ENCODE results near the gene PIEZO2.

Gene PIEZO2

DNA sequence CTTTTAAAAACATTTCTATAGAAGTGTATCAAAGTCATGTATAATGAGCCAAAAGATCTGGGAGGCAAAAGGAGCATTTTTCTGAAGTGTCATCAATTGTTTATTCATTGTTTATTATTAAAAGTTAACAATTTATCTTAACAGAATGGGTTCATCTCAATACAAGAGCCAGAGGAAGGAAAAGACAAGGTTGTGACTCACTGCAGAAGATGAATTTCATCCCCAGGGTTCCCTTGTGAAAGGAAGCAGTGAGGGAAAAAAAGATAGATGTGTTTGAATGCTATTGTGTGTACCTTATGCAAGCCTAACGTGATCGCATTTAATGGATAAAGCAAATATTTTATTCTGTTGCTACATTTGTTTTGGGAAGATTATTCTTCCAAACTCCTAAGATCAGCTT, 286.3 kb downstream of the PIEZO2 start:
- no peak overlapping the region for H3K27ac Mint-ChIP-seq
- peaks cover 22% of the 10 kb centered on the region for H3K4me1 Mint-ChIP-seq
- DNase-seq = no peak
- H3K4me3 Mint-ChIP-seq = no peak overlapping the region
- H3K9me3 Mint-ChIP-seq = peaks cover 40% of the 10 kb centered on the region
- H3K27me3 Mint-ChIP-seq (ENCODE audit: low read depth, poor library complexity) = peaks cover 3% of the 10 kb centered on the region
- no peak for TF ChIP-seq CTCF (IDR thresholded peaks at IDR 0.05)
- H3K36me3 Mint-ChIP-seq (ENCODE audit: low read depth) = peaks cover 11% of the 10 kb centered on the region

DNA sequence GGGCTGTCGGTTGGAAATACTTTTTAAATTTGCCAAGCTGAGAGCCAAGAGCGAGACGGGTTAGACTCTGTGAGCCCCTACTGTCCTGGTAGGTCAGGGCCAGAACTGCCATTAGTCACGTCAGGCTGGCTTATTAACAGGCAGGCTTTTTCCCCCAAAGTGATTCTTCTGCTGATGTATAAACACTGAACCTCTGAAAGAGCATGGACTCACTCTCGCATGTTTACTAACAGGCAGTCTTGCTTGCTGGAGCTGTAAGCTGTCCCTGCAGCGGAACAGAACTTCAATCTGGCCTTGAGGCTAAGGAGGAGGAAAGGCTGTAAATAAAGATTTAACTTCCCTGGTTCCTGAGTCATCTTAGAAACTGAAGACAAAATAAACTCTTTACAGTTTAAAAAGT, 288.4 kb downstream of the PIEZO2 start:
- no peak for DNase-seq
- Mint-ChIP-seq H3K27me3 (ENCODE audit: low read depth, poor library complexity) (peaks cover 3% of the 10 kb centered on the region), H3K4me1 (peaks cover 35% of the 10 kb centered on the region), H3K4me3 (no peak overlapping the region), H3K9me3 (peaks cover 37% of the 10 kb centered on the region), H3K36me3 (ENCODE audit: low read depth) (peaks cover 11% of the 10 kb centered on the region), H3K27ac (peak overlapping the region; percentile 93)
- no peak for TF ChIP-seq CTCF (IDR thresholded peaks at IDR 0.05)

DNA sequence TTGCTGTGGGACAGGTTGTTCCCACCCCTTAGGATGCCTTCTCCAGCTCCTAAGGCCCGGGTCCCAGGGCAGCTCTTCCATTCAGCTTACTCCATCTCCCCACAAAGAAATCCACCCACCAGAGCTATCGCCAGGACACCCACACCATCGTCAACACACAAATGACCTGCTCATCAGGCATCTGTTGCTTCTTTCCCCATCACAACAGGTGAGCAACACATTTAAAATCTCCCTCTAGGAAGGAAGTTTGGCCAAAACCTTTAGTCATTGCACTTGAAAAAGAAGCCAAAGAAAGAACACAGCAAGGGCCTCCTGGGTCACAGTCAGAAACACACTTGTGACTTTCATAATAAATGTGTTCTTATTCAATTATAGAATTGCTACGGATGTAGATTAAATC, 289.0 kb downstream of the PIEZO2 start:
- Mint-ChIP-seq H3K9me3 (peaks cover 32% of the 10 kb centered on the region), H3K36me3 (ENCODE audit: low read depth) (peaks cover 10% of the 10 kb centered on the region), H3K4me1 (peaks cover 36% of the 10 kb centered on the region), H3K27me3 (ENCODE audit: low read depth, poor library complexity) (peaks cover 3% of the 10 kb centered on the region), H3K27ac (no peak overlapping the region), H3K4me3 (no peak overlapping the region)
- no peak for DNase-seq
- no peak for TF ChIP-seq CTCF (IDR thresholded peaks at IDR 0.05)

DNA sequence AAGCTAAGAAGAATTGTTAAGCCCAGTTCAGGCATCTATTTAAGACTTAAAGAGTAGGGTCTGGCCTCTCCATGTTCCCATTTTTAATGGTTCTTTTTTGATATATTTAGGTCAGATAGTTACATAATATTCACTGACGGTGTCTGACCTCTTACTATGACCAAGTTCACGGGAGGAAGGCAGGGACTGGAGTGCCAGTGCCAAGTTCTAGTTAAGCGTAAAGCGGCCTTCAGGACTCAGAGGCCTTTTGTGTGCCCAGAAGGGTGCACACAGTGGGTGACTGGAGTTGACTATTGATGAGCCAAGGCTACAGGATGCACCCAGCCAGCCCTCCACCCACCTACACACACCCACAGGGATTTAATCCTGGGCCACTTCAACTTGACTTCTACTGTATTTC, 290.9 kb downstream of the PIEZO2 start:
- no peak overlapping the region for H3K4me3 Mint-ChIP-seq
- H3K9me3 Mint-ChIP-seq = peaks cover 13% of the 10 kb centered on the region
- DNase-seq = no peak
- TF ChIP-seq CTCF (IDR thresholded peaks at IDR 0.05) = no peak
- no peaks in the 10 kb centered on the region for H3K27me3 Mint-ChIP-seq (ENCODE audit: low read depth, poor library complexity)
- no peak overlapping the region for H3K27ac Mint-ChIP-seq
- H3K4me1 Mint-ChIP-seq = peaks cover 43% of the 10 kb centered on the region
- H3K36me3 Mint-ChIP-seq (ENCODE audit: low read depth) = no peaks in the 10 kb centered on the region

- no peak overlapping the region for H3K4me3 Mint-ChIP-seq
- DNase-seq = no peak
- no peaks in the 10 kb centered on the region for H3K36me3 Mint-ChIP-seq (ENCODE audit: low read depth)
- no peak overlapping the region for H3K27ac Mint-ChIP-seq
- no peak for TF ChIP-seq CTCF (IDR thresholded peaks at IDR 0.05)
- no peaks in the 10 kb centered on the region for H3K27me3 Mint-ChIP-seq (ENCODE audit: low read depth, poor library complexity)
- H3K9me3 Mint-ChIP-seq = peaks cover 3% of the 10 kb centered on the region
- peaks cover 53% of the 10 kb centered on the region for H3K4me1 Mint-ChIP-seq
Measured at GRCh38 chr18:10856132-10856531, 293.2 kb downstream of the PIEZO2 start.

GRCh38 chr18:10852385-10853303, 296.7 kb downstream of the PIEZO2 start:
- H3K4me3 Mint-ChIP-seq = no peak overlapping the region
- H3K9me3 Mint-ChIP-seq = no peaks in the 10 kb centered on the region
- peaks cover 5% of the 10 kb centered on the region for H3K27me3 Mint-ChIP-seq (ENCODE audit: low read depth, poor library complexity)
- TF ChIP-seq CTCF (IDR thresholded peaks at IDR 0.05) = no peak
- no peak overlapping the region for H3K27ac Mint-ChIP-seq
- H3K36me3 Mint-ChIP-seq (ENCODE audit: low read depth) = no peaks in the 10 kb centered on the region
- peaks cover 35% of the 10 kb centered on the region for H3K4me1 Mint-ChIP-seq
- DNase-seq = peak; percentile 9

Data from nephron progenitor cell (in vitro differentiated cells).